NCI-H1436 treated with DMSO at 0.1 percent for 48 hours (cell line): ENCODE results near the gene PRPF6.
A peak's percentile ranks its signal among the peaks of the same experiment; 100 is the strongest.

Source experiments
- DNase-seq: peaks from one replicate; lab custom pipeline; 2025; lab: John Stamatoyannopoulos, UW

The PRPF6 gene

GRCh38 chr20:64035933-64036345 is 55.0 kb downstream of the PRPF6 start, which contains the start of gene C20orf204:
C20orf204 (plus strand) TSS chr20:64036182; CDS start chr20:64036324, 142 bp downstream.
- no peak for DNase-seq

DNA sequence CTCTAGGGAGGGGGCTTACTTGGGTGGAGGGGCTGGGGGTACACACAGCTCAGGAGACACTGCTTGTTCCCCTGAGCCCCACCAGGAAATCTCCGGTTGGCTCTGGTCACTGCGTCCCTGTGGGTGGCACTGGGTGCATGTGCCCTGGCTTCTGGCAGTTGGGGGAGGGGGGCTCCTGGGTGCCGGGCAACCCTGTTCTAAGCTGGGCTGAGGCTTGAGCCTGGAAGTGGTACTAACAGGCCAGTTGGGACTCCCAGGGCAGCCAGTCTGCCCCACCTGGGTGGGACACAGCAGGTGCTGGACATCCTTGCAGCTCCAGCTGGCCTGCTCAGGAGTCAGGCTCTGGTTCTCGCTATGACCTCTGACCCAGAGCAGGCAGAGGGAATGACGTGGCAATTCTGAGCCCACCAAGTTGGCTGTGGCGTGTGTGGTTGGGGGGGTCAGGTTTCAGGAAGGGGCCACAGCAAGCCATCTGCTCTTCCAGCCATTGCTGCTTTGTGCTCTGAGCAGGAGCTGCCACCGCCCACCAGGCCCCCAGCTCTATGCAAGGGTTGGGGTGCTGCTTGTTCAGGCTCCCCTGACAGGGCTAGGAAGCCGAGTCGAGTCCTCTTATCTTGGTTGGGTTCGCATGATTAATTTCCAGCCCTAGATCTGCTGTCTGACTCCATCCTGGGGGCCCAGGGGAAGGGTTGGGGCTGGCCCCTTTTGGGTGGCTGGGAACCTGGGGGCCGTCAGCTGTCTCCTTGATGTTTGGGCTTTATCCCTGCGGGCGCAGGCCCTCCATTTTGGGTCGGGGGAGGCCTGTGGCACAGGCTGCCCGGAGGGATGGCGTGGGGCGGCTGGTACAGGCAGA is 55.6 kb downstream of the PRPF6 start:
- DNase-seq: no peak

GRCh38 chr20:64037199-64037497 is 56.2 kb downstream of the PRPF6 start:
- DNase-seq: no peak

GRCh38 chr20:64037498-64038213 is 56.7 kb downstream of the PRPF6 start:
- peak; percentile 15 for DNase-seq

GRCh38 chr20:64038224-64038564 is 57.3 kb downstream of the PRPF6 start:
- DNase-seq: no peak

- DNase-seq: no peak
These were observed 57.8 kb downstream of the PRPF6 start for GRCh38 chr20:64038565-64039292.

GRCh38 chr20:64039293-64040160 is 58.6 kb downstream of the PRPF6 start:
- no peak for DNase-seq

DNA sequence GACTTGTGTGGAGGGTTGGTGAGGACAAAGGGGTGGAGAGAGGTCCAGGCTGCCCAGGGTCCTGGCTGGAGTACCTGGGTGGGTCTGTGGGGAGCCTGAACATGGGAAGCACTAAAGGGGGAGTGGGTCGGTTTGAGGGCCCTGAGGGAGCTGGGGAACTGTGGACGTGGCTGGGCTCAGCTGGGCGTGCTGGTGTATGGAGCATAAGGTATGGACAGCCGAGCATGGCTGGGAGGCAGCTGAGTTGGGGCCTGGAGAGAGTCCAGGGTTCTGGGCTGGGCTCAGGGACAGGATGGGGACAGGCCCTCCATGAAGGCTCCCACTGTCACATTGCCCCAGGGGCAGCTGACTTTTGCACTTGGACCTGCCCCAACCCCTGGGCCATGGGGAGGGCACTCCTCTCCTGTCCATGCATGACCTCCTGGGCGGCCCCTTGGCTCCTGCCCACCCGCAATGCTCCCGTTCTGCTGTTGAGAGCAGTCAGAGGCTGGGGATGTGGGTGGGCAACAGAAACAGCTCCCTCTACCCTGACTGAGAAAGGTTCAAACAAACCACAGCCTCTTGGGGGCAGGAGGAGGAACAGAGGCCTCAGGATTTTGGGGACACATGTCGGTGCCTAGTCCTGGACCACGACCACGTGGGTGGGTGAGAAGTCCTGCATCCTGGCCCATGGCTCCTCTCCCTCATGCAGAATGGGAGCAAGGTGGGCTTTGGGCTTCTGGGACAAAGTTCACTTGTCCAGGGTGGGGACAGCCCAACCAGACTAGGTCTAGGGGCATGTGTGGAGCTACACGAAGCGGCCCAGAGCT is 59.5 kb downstream of the PRPF6 start:
- DNase-seq: no peak

DNA sequence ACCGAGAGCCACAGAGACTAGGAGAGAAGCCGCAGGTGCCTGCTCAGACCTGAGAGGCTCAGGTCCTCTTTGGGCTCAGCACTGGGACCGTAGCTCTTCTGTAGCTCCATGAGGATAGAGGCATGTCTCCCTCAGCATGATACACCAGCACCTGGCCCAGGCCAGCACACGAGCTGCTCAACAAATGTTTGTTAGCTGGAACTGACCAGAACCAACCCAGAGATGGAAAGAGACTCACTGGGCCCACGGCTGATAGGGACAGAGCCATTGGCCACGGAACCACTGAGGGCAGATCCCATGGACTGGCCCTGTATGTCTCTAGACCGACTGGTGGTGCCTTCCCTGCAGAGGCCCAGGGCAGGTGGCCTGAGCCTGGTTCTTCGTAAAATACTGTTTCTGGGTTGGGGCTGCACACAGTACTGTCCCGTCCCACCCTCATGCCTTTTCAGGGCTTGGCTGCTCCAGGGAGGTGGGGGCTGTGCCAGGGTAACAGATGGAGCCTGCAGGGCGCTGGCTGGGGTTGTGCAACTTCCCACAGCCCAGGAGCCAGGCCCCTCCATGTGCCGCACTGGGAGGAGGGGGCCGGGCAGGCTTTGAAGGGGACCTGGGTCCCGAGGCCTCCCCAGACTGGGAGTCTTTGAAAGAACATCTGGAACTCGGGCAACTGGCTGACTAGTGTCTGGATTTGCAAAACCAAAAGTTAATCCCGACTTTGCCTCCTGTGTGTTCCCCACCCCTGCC is 60.3 kb downstream of the PRPF6 start:
- DNase-seq: no peak

- DNase-seq: no peak
These were observed 60.8 kb downstream of the PRPF6 start for GRCh38 chr20:64041781-64042053.

DNA sequence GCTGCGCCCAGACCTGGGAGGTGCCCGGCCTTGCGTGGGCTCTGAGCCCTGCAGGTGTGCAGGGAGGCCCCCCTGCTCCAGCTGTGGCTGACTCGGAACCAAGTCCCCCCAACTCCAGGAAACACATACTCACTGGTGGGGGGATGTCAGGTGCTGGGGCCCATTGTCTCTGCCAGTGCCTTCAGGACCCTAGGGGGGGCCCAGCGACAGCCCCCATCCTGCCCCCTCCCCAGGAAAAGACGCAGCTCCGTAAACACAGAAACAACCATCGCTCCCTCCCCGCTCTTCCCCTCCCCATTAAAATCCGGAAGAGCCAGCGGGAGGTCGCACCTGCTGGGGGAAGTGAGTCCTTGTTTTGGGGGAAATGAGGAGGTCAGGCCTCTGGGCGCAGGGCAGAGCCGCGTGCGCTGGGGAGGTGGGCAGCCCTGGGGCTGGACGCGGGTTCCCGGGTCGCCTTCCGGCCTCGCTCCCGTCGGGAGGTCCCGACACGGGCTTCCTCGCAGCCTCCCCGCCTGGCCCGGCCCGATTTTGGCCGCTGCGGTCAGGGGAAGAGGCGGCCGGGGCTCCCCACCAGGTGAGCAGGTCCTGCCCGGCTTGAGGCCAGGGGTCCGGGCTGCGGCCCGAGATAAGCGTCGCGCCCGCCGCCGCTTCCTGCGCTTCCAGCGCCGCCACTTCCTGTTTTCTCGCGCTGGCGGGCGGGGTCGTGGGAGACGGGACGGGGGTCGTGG is 61.3 kb downstream of the PRPF6 start:
- DNase-seq: no peak

- no peak for DNase-seq
These were observed 62.8 kb downstream of the PRPF6 start for GRCh38 chr20:64043768-64044167.

GRCh38 chr20:64044484-64045247 is 63.7 kb downstream of the PRPF6 start:
- DNase-seq: no peak

- DNase-seq: no peak
These were observed 64.5 kb downstream of the PRPF6 start for GRCh38 chr20:64045346-64046011.

DNA sequence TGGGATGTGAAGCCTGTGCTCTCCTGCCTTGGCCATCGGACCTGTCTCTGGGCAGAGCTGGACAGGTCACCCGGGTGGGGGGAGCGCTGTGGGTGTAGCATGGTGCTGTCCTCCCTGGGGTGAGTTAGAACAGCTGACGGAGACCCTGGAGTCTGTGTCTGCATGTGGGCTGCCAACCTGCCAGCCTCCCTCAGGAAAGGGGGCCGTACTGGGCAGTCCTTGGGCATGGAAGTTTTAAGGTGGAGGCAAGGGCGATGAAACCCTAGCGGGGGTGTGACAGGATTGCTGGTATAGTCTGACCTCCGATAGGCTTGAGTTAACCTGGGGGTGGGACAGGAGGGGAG is 66.1 kb downstream of the PRPF6 start:
- no peak for DNase-seq

DNA sequence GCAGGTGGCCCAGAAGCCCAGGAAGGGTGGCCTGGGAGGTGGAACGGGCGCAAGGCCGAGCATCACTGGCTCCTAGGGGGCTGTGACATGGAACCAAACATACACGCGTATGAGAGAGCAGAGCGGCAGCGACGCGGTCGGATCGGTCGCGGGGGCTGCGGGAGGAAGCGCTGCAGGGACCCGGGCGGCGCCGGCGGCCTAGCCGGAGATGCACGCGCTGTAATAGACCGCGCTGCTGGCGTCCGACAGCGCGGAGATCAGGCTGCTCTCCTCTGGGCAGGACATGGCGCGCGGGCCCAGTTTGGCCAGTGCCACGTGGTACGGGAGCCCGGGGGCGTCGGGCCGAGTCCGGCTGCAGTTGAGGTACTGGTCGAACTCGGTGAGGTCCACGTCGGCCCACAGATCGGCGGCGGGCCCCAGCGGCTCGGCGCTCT is 67.1 kb downstream of the PRPF6 start:
- DNase-seq: no peak

DNA sequence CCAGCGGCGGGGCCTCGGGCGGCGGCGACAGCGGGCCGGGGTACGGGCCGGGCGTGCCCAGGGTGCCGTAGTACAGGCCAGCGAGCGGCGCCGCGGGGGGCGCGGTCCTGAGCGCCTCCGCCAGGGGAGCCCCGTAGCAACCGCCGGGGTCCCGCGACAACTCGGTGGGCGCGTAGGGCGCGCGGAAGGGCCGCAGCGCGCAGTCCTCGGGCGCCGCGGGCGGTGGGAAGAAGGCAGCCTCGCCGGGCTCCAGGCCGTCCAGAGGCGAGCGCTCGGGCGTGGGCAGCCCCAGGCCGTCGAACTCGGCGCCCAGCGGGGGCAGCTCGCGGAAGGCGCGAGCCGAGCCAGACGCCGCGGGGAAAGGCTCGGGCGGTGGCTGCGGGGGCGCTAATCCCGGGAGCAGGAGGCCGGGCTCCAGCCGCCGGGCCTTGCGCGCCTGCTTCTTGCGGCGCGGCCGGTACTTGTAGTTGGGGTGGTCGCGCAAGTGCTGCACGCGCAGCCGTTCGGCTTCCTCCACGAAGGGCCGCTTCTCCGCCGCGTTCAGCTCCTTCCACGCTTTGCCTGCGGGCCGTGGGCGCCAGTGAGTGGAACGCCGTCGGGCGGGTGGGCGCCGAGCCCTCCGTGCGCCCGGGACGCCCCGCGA is 67.6 kb downstream of the PRPF6 start:
- no peak for DNase-seq
